Thyroid gland (tissue), 4 donors: Measurements from ENCODE around the gene CFL1.

Experiments
- CTCF ChIP-seq, 6 experiments: fragments of 200-600 bp in 3 of 6; fragments of 450-650 bp in 3 of 6; sonication (generic) in 3 of 6; IDR thresholded peaks; one replicate each; pipeline ENCODE4 v1.5.1; 2016 to 2019; ENCODE audit warnings: antibody characterized with exemption in 6 of 6, mild to moderate bottlenecking in 2 of 6, inconsistent platforms in 1 of 6, moderate library complexity in 1 of 6
- POLR2A ChIP-seq, 2 donors: fragments of 450-650 bp; IDR thresholded peaks; one replicate each; pipeline ENCODE4 v1.6.1; 2017; ENCODE audit warnings: antibody characterized with exemption in 2 of 2, mild to moderate bottlenecking in 2 of 2, moderate library complexity in 1 of 2

- TF ChIP-seq POLR2A (IDR thresholded peaks at IDR 0.05) (no peak), CTCF (IDR thresholded peaks at IDR 0.05) (no peak)
Measured at GRCh38 chr11:65870706-65871681, 13.0 kb upstream of the CFL1 start.
